Adrenal gland (tissue), 5 donors: ENCODE results near the gene TRAPPC11.

Experiments
- CTCF ChIP-seq, 6 experiments: fragments of 450-650 bp in 4 of 6; fragments of 200-600 bp in 2 of 6; sonication (generic) in 1 of 6; IDR thresholded peaks; 1 replicate in 5 of 6; 2 replicates in 1 of 6; pipeline versions ENCODE4 v1.5.1 to v1.8.0; 2016 to 2021; ENCODE audit warnings: antibody characterized with exemption in 6 of 6, mild to moderate bottlenecking in 2 of 6, moderate library complexity in 1 of 6
- POLR2A ChIP-seq, 2 donors: fragments of 450-650 bp; IDR thresholded peaks; one replicate each; pipeline ENCODE4 v1.6.1; 2017; ENCODE audit warnings: antibody characterized with exemption in 2 of 2, mild to moderate bottlenecking in 2 of 2, moderate library complexity in 1 of 2
- donor health status: DM: no; HTN: no; CAD: no.

DNA sequence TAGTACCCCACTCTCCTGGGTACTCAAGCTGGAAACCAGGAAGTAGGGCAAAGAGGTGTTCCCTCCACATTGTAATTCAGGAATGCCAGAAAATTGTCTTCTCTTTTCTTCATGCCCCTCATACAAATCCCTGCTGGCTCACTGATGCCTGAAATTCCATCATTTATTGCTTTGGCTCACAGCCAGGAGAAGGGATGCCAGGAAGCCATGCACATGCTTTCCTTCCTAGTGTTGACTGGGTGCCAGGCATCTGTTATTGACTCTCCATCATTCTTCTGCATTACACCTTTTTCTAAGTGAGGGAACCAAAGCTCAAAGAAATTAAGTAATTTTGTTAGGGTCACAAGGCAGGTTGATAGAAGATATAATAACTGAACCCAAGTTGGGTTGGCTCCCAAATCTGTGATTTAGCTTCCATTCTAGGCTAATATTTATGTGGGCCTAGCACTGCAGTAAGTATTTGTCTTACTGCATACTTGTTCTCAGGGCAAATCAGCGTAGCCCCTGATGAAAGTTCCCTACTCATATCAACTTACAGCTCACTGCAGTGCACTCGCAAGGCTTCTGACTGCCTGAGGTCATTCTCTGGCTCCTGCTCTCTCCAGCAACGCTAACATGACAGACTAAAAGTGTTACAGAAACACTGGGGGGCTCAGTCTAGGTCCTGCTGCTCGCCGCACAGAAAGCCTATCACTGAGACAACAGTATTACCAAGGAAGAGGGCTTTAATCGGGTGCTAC lies 89.0 kb downstream of the TRAPPC11 start:
- TF ChIP-seq CTCF (IDR thresholded peaks at IDR 0.05): no peak
- no peak for TF ChIP-seq POLR2A (IDR thresholded peaks at IDR 0.05)
